ENCODE data around the gene SREBF2. TPM values are rescaled to one million over a fixed set of nuclear protein-coding genes. Genes with fewer than 3 reads are reported as not detected.

Gene SREBF2
- polyA plus RNA-seq, 2 of the 4 experiments (the other 2 are of a cell fraction) = 19.4 to 30.8 TPM

GRCh38 chr22:41914611-41915034 is 81.7 kb downstream of the SREBF2 start (continued):
- TF ChIP-seq RARB (CRISPR knock-in tag; IDR thresholded peaks at IDR 0.05) = no peak

- peak within 1 kb of the TSS; percentile 90 for H3K4me2 ChIP-seq
These were observed 82.3 kb downstream of the SREBF2 start, which contains the start of gene SHISA8 for GRCh38 chr22:41915035-41915785. TSS of gene SHISA8 (minus strand) at chr22:41915074. CDS start at chr22:41914667, 407 bp downstream.

GRCh38 chr22:41915786-41916493 is 83.0 kb downstream of the SREBF2 start:
- FAIRE-seq (no peak), ATAC-seq (no peak), DNase-seq (ENCODE audit: low read depth in 1 of 2, low spot score in 1 of 2) (no peak)
- Histone ChIP-seq H3K4me1 (peaks cover 4% of the 10 kb centered on the region; the same call in 2 of the 3 replicates), H3K9me3 (no peaks in the 10 kb centered on the region), H3K4me2 (no peak overlapping the region), H3K27ac (no peak overlapping the region), H3K4me3 (no peak overlapping the region)
- CTCF ChIA-PET = interaction anchor here (0.5 to 2.7 kb wide), 2 partner anchors 11 to 191 kb away, joined by 3 to 15 read pairs; partner anchors contain the start of gene TNFRSF13C
- POLR2A ChIA-PET = interaction anchor here (0.7 kb wide), 1 partner anchor 25 kb away, joined by 3 read pairs; no protein-coding TSS in a partner anchor
- WGBS (ENCODE audit: missing lambda C conversion rate) = 80% methylated on average over 11 of the region's 11 CpGs
- TF ChIP-seq REST (IDR thresholded peaks at IDR 0.05) (no peak), HOXB5 (CRISPR knock-in tag; IDR thresholded peaks at IDR 0.05) (no peak), ZFP36 (IDR thresholded peaks at IDR 0.05; ENCODE audit: borderline replicate concordance, partially characterized antibody) (no peak), GATA3 (IDR thresholded peaks at IDR 0.05; ENCODE audit: borderline replicate concordance) (no peak), CBX2 (IDR thresholded peaks at IDR 0.05; ENCODE audit: borderline replicate concordance, low read depth) (no peak), TFCP2L1 (CRISPR knock-in tag; IDR thresholded peaks at IDR 0.05) (no peak), KDM5A (IDR thresholded peaks at IDR 0.05) (no peak), RAD21 (conservative IDR thresholded peaks at IDR 0.05 in 1 of 2, IDR thresholded peaks at IDR 0.05 in 1 of 2) (no peak), KDM1A (IDR thresholded peaks at IDR 0.05; ENCODE audit: low read depth) (no peak), SREBF2 (IDR thresholded peaks at IDR 0.05) (no peak)

More at GRCh38 chr22:41915035-41915785, 82.3 kb downstream of the SREBF2 start, which contains the start of gene SHISA8:
- ChIA-PET CTCF (interaction anchor here (0.6 to 2.7 kb wide), 2 partner anchors 11 to 785 kb away, joined by 3 to 15 read pairs; partner anchors contain the start of gene TNFRSF13C), POLR2A (no interaction called here)
- 70% methylated on average over 25 of the region's 63 CpGs for WGBS (ENCODE audit: missing lambda C conversion rate)
- Histone ChIP-seq H3K4me1 (peaks cover 4% of the 10 kb centered on the region; the same call in 2 of the 3 replicates), H3K27ac (peak within 1 kb of the TSS; percentile 46 to 80; a peak in 4 of 6 replicates), H3K9me3 (no peaks in the 10 kb centered on the region), H3K4me3 (peak within 1 kb of the TSS; percentile 63)
- DNase-seq (ENCODE audit: low read depth in 1 of 2, low spot score in 1 of 2) = no peak
- no peak for TF ChIP-seq SREBF2 (IDR thresholded peaks at IDR 0.05)
- TF ChIP-seq CEBPB (IDR thresholded peaks at IDR 0.05) = no peak
- no peak for TF ChIP-seq TP53 (CRISPR knock-in tag; IDR thresholded peaks at IDR 0.05)
- TF ChIP-seq HDAC2 (IDR thresholded peaks at IDR 0.05) = no peak
- no peak for TF ChIP-seq FOSB (CRISPR knock-in tag; IDR thresholded peaks at IDR 0.05)
- no peak for TF ChIP-seq HES2 (IDR thresholded peaks at IDR 0.05)
- no peak for TF ChIP-seq ELK1 (IDR thresholded peaks at IDR 0.05; ENCODE audit: low read depth, low read length)
- TF ChIP-seq EHMT2 (IDR thresholded peaks at IDR 0.05; ENCODE audit: low read depth) = no peak
- no peak for TF ChIP-seq RFX5 (IDR thresholded peaks at IDR 0.05)
- TF ChIP-seq KDM5A (IDR thresholded peaks at IDR 0.05) = no peak
- no peak for TF ChIP-seq MAZ (IDR thresholded peaks at IDR 0.05; ENCODE audit: borderline replicate concordance, low read depth, low read length)
- no peak for TF ChIP-seq ZFP36 (IDR thresholded peaks at IDR 0.05; ENCODE audit: borderline replicate concordance, partially characterized antibody)
- TF ChIP-seq CBX2 (IDR thresholded peaks at IDR 0.05; ENCODE audit: borderline replicate concordance, low read depth) = no peak
- no peak for TF ChIP-seq KDM1A (IDR thresholded peaks at IDR 0.05; ENCODE audit: low read depth)
- TF ChIP-seq FOXS1 (CRISPR knock-in tag; IDR thresholded peaks at IDR 0.05) = no peak
- no peak for TF ChIP-seq CTCF (IDR thresholded peaks at IDR 0.05)
- TF ChIP-seq NR3C1 (IDR thresholded peaks at IDR 0.05) = no peak
- TF ChIP-seq ZNF302 (CRISPR knock-in tag; IDR thresholded peaks at IDR 0.05) = no peak
- TF ChIP-seq MAX (IDR thresholded peaks at IDR 0.05) = no peak
- ATAC-seq = peak; percentile 46 to 56; a peak in 4 of 6 replicates
- no peak for FAIRE-seq
